Activated CD8-positive, alpha-beta memory T cell treated with anti-CD3 and anti-CD28 coated beads for 24 hours (primary cell): ENCODE measurements around the gene CTNNB1.

Experiments
- DNase-seq: peaks from one replicate; pipeline ENCODE4 v3.0.0-alpha.2; 2020

CTNNB1 gene

GRCh38 chr3:41220906-41221677 lies 21.8 kb downstream of the CTNNB1 start:
- DNase-seq, result no peak

- no peak for DNase-seq
Measured at GRCh38 chr3:41222012-41222411, 22.7 kb downstream of the CTNNB1 start.

GRCh38 chr3:41222501-41222900 lies 23.2 kb downstream of the CTNNB1 start:
- no peak for DNase-seq

- DNase-seq, result no peak
Measured at GRCh38 chr3:41223078-41223477, 23.8 kb downstream of the CTNNB1 start.

GRCh38 chr3:41223691-41224090 lies 24.4 kb downstream of the CTNNB1 start:
- DNase-seq, result no peak

- no peak for DNase-seq
Measured at GRCh38 chr3:41224120-41224806, 25.0 kb downstream of the CTNNB1 start.

- DNase-seq, result no peak
Measured at GRCh38 chr3:41234823-41235721, 35.8 kb downstream of the CTNNB1 start.

GRCh38 chr3:41236228-41236627 lies 36.9 kb downstream of the CTNNB1 start:
- no peak for DNase-seq

- no peak for DNase-seq
Measured at GRCh38 chr3:41237907-41238306, 38.6 kb downstream of the CTNNB1 start.

GRCh38 chr3:41239587-41239986 lies 40.3 kb downstream of the CTNNB1 start:
- no peak for DNase-seq

GRCh38 chr3:41241161-41241560 lies 41.9 kb downstream of the CTNNB1 start:
- DNase-seq, result no peak

- no peak for DNase-seq
Measured at GRCh38 chr3:41241800-41242571, 42.7 kb downstream of the CTNNB1 start.

GRCh38 chr3:41243183-41243582 lies 43.9 kb downstream of the CTNNB1 start:
- no peak for DNase-seq

GRCh38 chr3:41244620-41245336 lies 45.5 kb downstream of the CTNNB1 start:
- DNase-seq, result no peak

GRCh38 chr3:41247055-41248004 lies 48.0 kb downstream of the CTNNB1 start:
- no peak for DNase-seq

- no peak for DNase-seq
Measured at GRCh38 chr3:41248525-41248924, 49.2 kb downstream of the CTNNB1 start.

- no peak for DNase-seq
Measured at GRCh38 chr3:41249318-41249717, 50.0 kb downstream of the CTNNB1 start.

GRCh38 chr3:41250825-41251224 lies 51.5 kb downstream of the CTNNB1 start:
- DNase-seq, result no peak

- no peak for DNase-seq
Measured at GRCh38 chr3:41251593-41251992, 52.3 kb downstream of the CTNNB1 start.

GRCh38 chr3:41258239-41258800 lies 59.0 kb downstream of the CTNNB1 start:
- DNase-seq, result no peak
